BE2C (cell line): ENCODE results near the gene TMEM115.

ENCODE experiments used
- DNase-seq: peaks from one replicate; pipeline ENCODE4 v3.0.0-alpha.2; 2020
- H3K27me3 ChIP-seq: fragments of 250-450 bp; sonication (Bioruptor Pico); 2 replicates; pipeline ENCODE4 v1.5.1; 2020; ENCODE audit warnings: mild to moderate bottlenecking
- H3K36me3 ChIP-seq: fragments of 250-450 bp; sonication (Bioruptor Pico); 2 replicates; pipeline ENCODE4 v1.5.1; 2020; ENCODE audit warnings: mild to moderate bottlenecking
- H3K4me1 ChIP-seq: fragments of 250-450 bp; sonication (Bioruptor Pico); 2 replicates; pipeline ENCODE4 v1.5.1; 2020
- H3K4me3 ChIP-seq: 2 replicates; pipeline ENCODE4 v1.5.1; 2011; ENCODE audit warnings: low read depth, low read length
- H3K9me3 ChIP-seq: fragments of 250-450 bp; sonication (Bioruptor Pico); 2 replicates; pipeline ENCODE4 v1.5.1; 2020
- CTCF ChIP-seq: IDR thresholded peaks from 2 replicates; pipeline ENCODE4 v1.5.1; 2012; ENCODE audit warnings: mild to moderate bottlenecking, low read depth, low read length

The TMEM115 gene

GRCh38 chr3:50345008-50345407 lies 14.3 kb downstream of the TMEM115 start:
- Histone ChIP-seq H3K9me3 (no peaks in the 10 kb centered on the region), H3K36me3 (peaks cover 9% of the 10 kb centered on the region), H3K4me3 (peak overlapping the region; percentile 48; the same call in 1 of the 2 replicates), H3K4me1 (no peaks in the 10 kb centered on the region), H3K27me3 (no peaks in the 10 kb centered on the region)
- no peak for TF ChIP-seq CTCF
- no peak for DNase-seq

GRCh38 chr3:50342813-50343633 lies 16.3 kb downstream of the TMEM115 start:
- peaks cover 4% of the 10 kb centered on the region for H3K36me3 ChIP-seq
- no peak for TF ChIP-seq CTCF
- no peak for DNase-seq
- H3K27me3 ChIP-seq: no peaks in the 10 kb centered on the region
- no peaks in the 10 kb centered on the region for H3K9me3 ChIP-seq
- no peak overlapping the region for H3K4me3 ChIP-seq
- H3K4me1 ChIP-seq: peaks cover 2% of the 10 kb centered on the region; the same call in 1 of the 2 replicates

- Histone ChIP-seq H3K27me3 (no peaks in the 10 kb centered on the region), H3K4me3 (no peak overlapping the region), H3K4me1 (peaks cover 3% of the 10 kb centered on the region; the same call in 1 of the 2 replicates), H3K9me3 (no peaks in the 10 kb centered on the region), H3K36me3 (no peaks in the 10 kb centered on the region)
- DNase-seq: no peak
- no peak for TF ChIP-seq CTCF
Measured at GRCh38 chr3:50341996-50342650, 17.2 kb downstream of the TMEM115 start.

- Histone ChIP-seq H3K4me1 (peaks cover 3% of the 10 kb centered on the region; the same call in 1 of the 2 replicates), H3K27me3 (no peaks in the 10 kb centered on the region), H3K36me3 (peaks cover 3% of the 10 kb centered on the region; the same call in 1 of the 2 replicates), H3K9me3 (no peaks in the 10 kb centered on the region), H3K4me3 (no peak overlapping the region)
- no peak for TF ChIP-seq CTCF
- no peak for DNase-seq
Measured at GRCh38 chr3:50341537-50341936, 17.8 kb downstream of the TMEM115 start.

GRCh38 chr3:50340448-50341329 lies 18.6 kb downstream of the TMEM115 start, which contains the start of gene RASSF1:
RASSF1 (minus strand) TSS chr3:50340836; CDS start chr3:50340805, 31 bp downstream.
- no peak for TF ChIP-seq CTCF
- Histone ChIP-seq H3K4me1 (peaks cover 3% of the 10 kb centered on the region; the same call in 1 of the 2 replicates), H3K36me3 (peaks cover 3% of the 10 kb centered on the region; the same call in 1 of the 2 replicates), H3K27me3 (no peaks in the 10 kb centered on the region), H3K9me3 (no peaks in the 10 kb centered on the region), H3K4me3 (no peak within 1 kb of the TSS)
- no peak for DNase-seq
